Mesenchymal stem cell (in vitro differentiated cells and primary cell): Measurements from ENCODE around the gene WDR13.

Experiments
- DNase-seq: peaks from one replicate; pipeline ENCODE4 v3.0.0-alpha.2; 2013
- H2AFZ ChIP-seq: one replicate; pipeline ENCODE4 v1.6.1; 2013; ENCODE audit warnings: low read depth, mild to moderate bottlenecking, control low read depth, inconsistent platforms, low read length, moderate library complexity
- H2AK5ac ChIP-seq: 2 replicates; pipeline ENCODE4 v1.6.1; 2013; ENCODE audit warnings: low read length, moderate library complexity, mild to moderate bottlenecking, inconsistent platforms; ENCODE audit not compliant: severe bottlenecking
- H2BK120ac ChIP-seq: one replicate; pipeline ENCODE4 v1.6.1; 2013; ENCODE audit warnings: low read depth, mild to moderate bottlenecking, inconsistent platforms, low read length, moderate library complexity
- H2BK12ac ChIP-seq, 2 experiments: one replicate each; pipeline ENCODE4 v1.6.1; 2013; ENCODE audit warnings: inconsistent platforms in 2 of 2, low read length in 2 of 2, mild to moderate bottlenecking in 2 of 2, moderate library complexity in 2 of 2, control low read depth in 1 of 2
- H2BK15ac ChIP-seq: one replicate; pipeline ENCODE4 v1.6.1; 2013; ENCODE audit warnings: mild to moderate bottlenecking, low read depth, inconsistent platforms; ENCODE audit not compliant: poor library complexity, severe bottlenecking
- H2BK5ac ChIP-seq: 2 replicates; pipeline ENCODE4 v1.6.1; 2013; ENCODE audit warnings: low read depth, mild to moderate bottlenecking, low read length, control low read depth, inconsistent platforms; ENCODE audit not compliant: poor library complexity, severe bottlenecking
- H3K14ac ChIP-seq, 2 experiments: one replicate each; pipeline ENCODE4 v1.6.1; 2013; ENCODE audit warnings: inconsistent platforms in 2 of 2, low read length in 2 of 2, control low read depth in 1 of 2, mild to moderate bottlenecking in 1 of 2, moderate library complexity in 1 of 2
- H3K18ac ChIP-seq, 2 experiments: one replicate each; pipeline ENCODE4 v1.6.1; 2013; ENCODE audit warnings: inconsistent platforms in 2 of 2, low read length in 2 of 2, control low read depth in 1 of 2, low read depth in 1 of 2, mild to moderate bottlenecking in 1 of 2
- H3K23ac ChIP-seq, 2 experiments: one replicate each; pipeline ENCODE4 v1.6.1; 2013; ENCODE audit warnings: inconsistent platforms in 2 of 2, low read length in 2 of 2, mild to moderate bottlenecking in 2 of 2, moderate library complexity in 2 of 2, control low read depth in 1 of 2
- H3K27ac ChIP-seq: 2 replicates; pipeline ENCODE4 v1.5.1; 2013; ENCODE audit warnings: mild to moderate bottlenecking, moderate library complexity, low read length, control low read depth, inconsistent platforms; ENCODE audit not compliant: poor library complexity, severe bottlenecking
- H3K27me3 ChIP-seq, 2 experiments: 2 replicates each; pipeline versions ENCODE4 v1.6.1 to v1.7.0; 2013; ENCODE audit warnings: low read length in 2 of 2, mild to moderate bottlenecking in 2 of 2, moderate library complexity in 2 of 2, control low read depth in 1 of 2, inconsistent platforms in 1 of 2; ENCODE audit not compliant: control insufficient read depth in 1 of 2, insufficient read depth in 1 of 2
- H3K36me3 ChIP-seq, 2 experiments: 2 replicates each; pipeline versions ENCODE4 v1.6.1 to v1.7.0; 2013; ENCODE audit warnings: low read length in 2 of 2, control low read depth in 1 of 2, inconsistent platforms in 1 of 2, low read depth in 1 of 2, mild to moderate bottlenecking in 1 of 2; ENCODE audit not compliant: insufficient read depth in 2 of 2, control insufficient read depth in 1 of 2
- H3K4ac ChIP-seq, 2 experiments: one replicate each; pipeline ENCODE4 v1.6.1; 2013; ENCODE audit warnings: inconsistent platforms in 2 of 2, low read length in 2 of 2, mild to moderate bottlenecking in 2 of 2, moderate library complexity in 2 of 2, control low read depth in 1 of 2, low read depth in 1 of 2
- H3K4me1 ChIP-seq: 2 replicates; pipeline ENCODE4 v1.6.1; 2013; ENCODE audit warnings: low read depth, low read length, control low read depth; ENCODE audit not compliant: control insufficient read depth, insufficient read depth
- H3K4me2 ChIP-seq: 2 replicates; pipeline ENCODE4 v1.6.1; 2013; ENCODE audit warnings: low read length, mild to moderate bottlenecking, inconsistent platforms; ENCODE audit not compliant: poor library complexity, severe bottlenecking
- H3K4me3 ChIP-seq, 2 experiments: 2 replicates each; pipeline versions ENCODE4 v1.5.1 to v1.7.0; 2013; ENCODE audit warnings: low read length in 2 of 2, mild to moderate bottlenecking in 2 of 2, control low read depth in 1 of 2, low read depth in 1 of 2; ENCODE audit not compliant: insufficient read depth in 1 of 2
- H3K79me1 ChIP-seq: replicated peaks from 2 replicates; pipeline ENCODE4 v1.6.1; 2013; ENCODE audit warnings: mild to moderate bottlenecking, control low read depth, low read length, inconsistent platforms; ENCODE audit not compliant: poor library complexity, severe bottlenecking
- H3K9ac ChIP-seq: 2 replicates; pipeline ENCODE4 v1.7.0; 2013; ENCODE audit warnings: mild to moderate bottlenecking, low read length, moderate library complexity
- H3K9me3 ChIP-seq: 2 replicates; pipeline ENCODE4 v1.7.0; 2013; ENCODE audit warnings: mild to moderate bottlenecking, low read length; ENCODE audit not compliant: control insufficient read depth
- H4K8ac ChIP-seq: one replicate; pipeline ENCODE4 v1.6.1; 2013; ENCODE audit warnings: inconsistent platforms, mild to moderate bottlenecking, low read length, moderate library complexity
- H4K91ac ChIP-seq: one replicate; pipeline ENCODE4 v1.6.1; 2013; ENCODE audit warnings: mild to moderate bottlenecking, low read length, inconsistent platforms
- WGBS: methylation state at CpG from one replicate; pipeline ENCODE4 v1.1.7; 2013; ENCODE audit warnings: mixed read lengths; 5-methylcytosine and 5-hydroxymethylcytosine counted together

Gene WDR13

DNA sequence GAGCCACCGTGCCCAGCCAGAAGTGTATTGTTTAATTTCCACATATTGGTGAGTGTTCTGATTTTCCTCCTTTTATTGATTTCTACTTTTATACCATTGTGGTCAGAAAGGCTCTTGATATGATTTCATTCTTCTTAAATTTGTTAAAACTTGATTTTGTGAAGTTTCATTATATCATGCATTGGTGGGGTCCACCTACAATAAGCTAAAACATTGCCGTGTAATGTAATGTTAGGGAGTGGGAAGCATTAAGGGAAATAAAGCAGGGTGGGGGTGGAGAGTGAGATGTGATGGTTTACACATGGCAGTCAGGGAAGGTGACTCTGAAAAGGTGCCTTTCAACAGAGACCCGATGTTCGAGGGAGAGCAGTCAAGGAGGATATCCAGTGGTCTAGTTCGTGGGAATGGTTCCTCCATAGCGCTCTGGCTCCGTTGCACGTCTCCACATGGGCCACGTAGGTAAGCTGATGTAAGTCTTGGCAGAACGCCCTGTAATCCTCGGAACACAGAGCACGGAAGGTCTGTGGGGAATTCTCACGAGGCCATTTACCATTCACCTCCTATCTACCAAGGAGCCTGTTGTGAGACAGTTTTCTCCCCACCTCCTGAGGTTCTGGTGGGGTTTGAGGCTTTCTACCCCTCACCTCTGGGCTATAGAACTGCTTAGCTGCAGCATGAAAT, 7.7 kb upstream of the WDR13 start:
- Histone ChIP-seq H4K91ac (peak overlapping the region; percentile 94), H3K9ac (no peak overlapping the region), H3K23ac (no peak overlapping the region), H3K36me3 (no peaks in the 10 kb centered on the region), H3K14ac (peak overlapping the region in 1 of 2 experiments; percentile 60), H2BK120ac (peak overlapping the region; percentile 43), H2BK15ac (no peak overlapping the region), H2AK5ac (no peak overlapping the region), H3K4me3 (no peak overlapping the region), H3K9me3 (no peaks in the 10 kb centered on the region), H3K27ac (no peak overlapping the region), H3K4ac (peak overlapping the region in 1 of 2 experiments; percentile 91), H3K18ac (peak overlapping the region; percentile 70 to 92), H2BK12ac (peak overlapping the region; percentile 94 to 97), H2BK5ac (no peak overlapping the region), H4K8ac (peak overlapping the region; percentile 28), H3K4me2 (no peak overlapping the region), H2AFZ (no peak overlapping the region), H3K79me1 (no peaks in the 10 kb centered on the region), H3K4me1 (peaks cover 4% of the 10 kb centered on the region), H3K27me3 (no peaks in the 10 kb centered on the region)
- WGBS, result 100% methylated on average over 11 of the region's 13 CpGs
- no peak for DNase-seq

DNA sequence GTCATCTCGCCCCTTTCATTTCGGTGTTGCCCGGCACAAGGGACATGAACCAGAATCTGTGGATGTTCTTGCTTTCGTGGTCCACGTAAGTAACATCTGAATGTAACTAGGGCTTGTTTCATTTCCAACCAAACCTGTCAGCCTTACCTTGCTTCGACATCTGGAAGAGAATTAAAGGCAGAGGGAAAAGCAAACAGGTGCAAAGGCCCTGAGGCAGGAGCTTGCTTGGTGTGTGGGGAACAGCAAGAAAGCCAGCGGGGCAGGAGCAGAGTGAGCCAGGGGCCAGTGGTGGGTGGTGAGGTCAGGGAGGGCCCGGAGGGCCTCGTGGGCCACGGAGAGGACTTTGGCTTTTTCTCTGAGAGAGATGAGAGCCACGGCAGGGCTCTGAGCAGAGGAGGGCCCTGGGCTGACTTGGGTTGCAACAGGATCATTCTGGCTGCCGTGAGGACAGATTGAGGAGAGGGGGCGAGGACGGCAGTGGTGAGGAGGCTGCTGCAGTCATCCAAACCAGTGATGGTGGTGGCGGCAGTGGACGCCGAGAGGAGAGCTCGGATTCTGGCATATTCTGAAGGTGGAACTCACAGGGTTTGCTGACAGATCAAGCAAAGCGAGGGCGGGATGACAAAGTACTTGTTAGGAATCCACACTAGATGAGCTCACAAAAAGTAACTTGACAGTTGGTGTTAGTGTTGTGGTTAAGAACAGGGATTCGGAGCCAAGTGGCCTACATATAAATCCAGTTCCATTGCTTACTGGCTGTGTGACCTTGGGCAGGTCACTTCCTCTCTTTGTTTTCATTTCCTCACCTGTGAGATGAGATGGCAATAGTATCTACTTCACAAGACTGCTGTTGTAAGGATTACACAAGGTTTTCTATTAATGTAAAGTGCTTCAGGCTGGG, 6.8 kb upstream of the WDR13 start:
- no peak overlapping the region for H4K8ac ChIP-seq
- H3K4me3 ChIP-seq, result no peak overlapping the region
- H3K14ac ChIP-seq, result peak overlapping the region in 1 of 2 experiments; percentile 60
- WGBS, result 89% methylated on average over 18 of the region's 21 CpGs
- DNase-seq, result peak; percentile 50
- H2BK120ac ChIP-seq, result peak overlapping the region; percentile 43
- H3K27me3 ChIP-seq, result no peaks in the 10 kb centered on the region
- no peak overlapping the region for H3K9ac ChIP-seq
- no peaks in the 10 kb centered on the region for H3K79me1 ChIP-seq
- no peaks in the 10 kb centered on the region for H3K36me3 ChIP-seq
- H3K18ac ChIP-seq, result peak overlapping the region; percentile 87 to 92
- no peak overlapping the region for H3K23ac ChIP-seq
- peak overlapping the region; percentile 40 for H2BK15ac ChIP-seq
- no peak overlapping the region for H2AK5ac ChIP-seq
- peak overlapping the region; percentile 94 to 97 for H2BK12ac ChIP-seq
- H4K91ac ChIP-seq, result peak overlapping the region; percentile 94
- H3K27ac ChIP-seq, result no peak overlapping the region
- peaks cover 4% of the 10 kb centered on the region for H3K4me1 ChIP-seq
- peak overlapping the region; percentile 46 to 91 for H3K4ac ChIP-seq
- H3K4me2 ChIP-seq, result no peak overlapping the region
- no peak overlapping the region for H2BK5ac ChIP-seq
- H3K9me3 ChIP-seq, result no peaks in the 10 kb centered on the region
- no peak overlapping the region for H2AFZ ChIP-seq

DNA sequence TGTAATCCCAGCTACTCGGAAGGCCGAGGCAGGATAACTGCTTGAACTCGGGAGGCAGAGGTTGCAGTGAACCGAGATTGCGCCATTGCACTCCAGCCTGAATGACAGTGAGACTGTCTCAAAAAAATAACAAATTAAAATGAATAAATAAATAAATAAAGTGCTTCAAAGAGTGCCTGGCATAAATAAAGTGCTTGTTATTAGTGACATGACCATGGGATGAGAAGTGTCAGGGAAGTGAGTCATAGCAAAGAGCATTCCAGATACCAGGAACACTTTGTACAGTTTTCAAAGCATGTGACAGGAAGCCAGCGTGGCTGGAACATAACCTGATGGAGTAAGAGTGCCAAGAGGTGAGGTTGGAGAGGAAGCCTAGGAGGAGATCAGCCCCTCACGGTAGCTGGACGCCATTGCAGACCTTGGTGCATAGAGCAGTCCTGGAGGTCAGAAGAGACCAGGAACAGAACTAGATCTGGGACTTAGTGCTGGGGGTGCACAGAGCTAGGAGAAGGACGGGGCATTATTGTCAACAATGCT, 6.0 kb upstream of the WDR13 start:
- H3K4me2 ChIP-seq, result no peak overlapping the region
- peak overlapping the region; percentile 84 for H4K8ac ChIP-seq
- H3K4ac ChIP-seq, result peak overlapping the region in 1 of 2 experiments; percentile 81
- H2BK120ac ChIP-seq, result peak overlapping the region; percentile 34
- H4K91ac ChIP-seq, result peak overlapping the region; percentile 94
- H3K27me3 ChIP-seq, result no peaks in the 10 kb centered on the region
- H3K79me1 ChIP-seq, result no peaks in the 10 kb centered on the region
- peak; percentile 93 for DNase-seq
- H2BK5ac ChIP-seq, result no peak overlapping the region
- no peak overlapping the region for H3K27ac ChIP-seq
- H3K36me3 ChIP-seq, result no peaks in the 10 kb centered on the region
- WGBS, result 7% methylated on average over 6 of the region's 9 CpGs
- H3K18ac ChIP-seq, result peak overlapping the region; percentile 46 to 70
- H3K9me3 ChIP-seq, result no peaks in the 10 kb centered on the region
- H2BK12ac ChIP-seq, result peak overlapping the region; percentile 32 to 97
- peak overlapping the region; percentile 69 for H2AK5ac ChIP-seq
- H3K9ac ChIP-seq, result no peak overlapping the region
- no peak overlapping the region for H2AFZ ChIP-seq
- H3K23ac ChIP-seq, result no peak overlapping the region
- peaks cover 4% of the 10 kb centered on the region for H3K4me1 ChIP-seq
- no peak overlapping the region for H2BK15ac ChIP-seq
- no peak overlapping the region for H3K4me3 ChIP-seq
- H3K14ac ChIP-seq, result no peak overlapping the region

DNA sequence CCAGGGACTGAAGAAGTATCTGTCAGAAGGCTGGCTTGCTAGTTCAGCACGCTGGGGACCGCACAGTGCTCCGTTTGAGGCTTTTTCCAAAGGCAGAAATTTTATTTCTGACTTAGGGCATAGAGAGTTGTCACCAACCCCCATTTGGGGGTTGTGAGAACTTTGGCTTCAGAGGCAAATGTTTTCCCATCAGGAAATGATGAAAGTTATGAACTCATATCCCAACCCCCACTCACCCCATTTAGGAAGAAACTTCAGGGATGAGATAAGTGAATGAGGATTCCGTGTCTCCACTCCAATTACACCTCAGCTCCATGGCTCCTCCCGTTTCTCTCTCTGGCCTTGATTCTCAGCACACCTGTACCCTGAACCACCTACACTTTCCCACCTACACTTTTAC, 4.3 kb upstream of the WDR13 start:
- Histone ChIP-seq H3K14ac (no peak overlapping the region), H3K23ac (no peak overlapping the region), H2BK12ac (no peak overlapping the region), H3K9me3 (no peaks in the 10 kb centered on the region), H4K8ac (no peak overlapping the region), H4K91ac (no peak overlapping the region), H3K4me1 (peaks cover 4% of the 10 kb centered on the region), H3K27ac (no peak overlapping the region), H2AK5ac (no peak overlapping the region), H3K36me3 (no peaks in the 10 kb centered on the region), H3K18ac (no peak overlapping the region), H2BK120ac (peak overlapping the region; percentile 19), H3K4ac (no peak overlapping the region), H3K79me1 (no peaks in the 10 kb centered on the region), H2BK15ac (no peak overlapping the region), H3K4me3 (no peak overlapping the region), H3K9ac (no peak overlapping the region), H3K4me2 (no peak overlapping the region), H2BK5ac (no peak overlapping the region), H3K27me3 (no peaks in the 10 kb centered on the region), H2AFZ (no peak overlapping the region)
- 73% methylated on average over 3 of the region's 5 CpGs for whole genome bisulfite sequencing
- DNase-seq, result no peak
